Measurements from ENCODE around the gene TLR8.

GRCh38 chrX:12954981-12955380 is 48.6 kb downstream of the TLR8 start:
- TF ChIP-seq CTCF (IDR thresholded peaks at IDR 0.05; ENCODE audit: insufficient read depth, low read depth, low read length) (no peak), EZH2 (IDR thresholded peaks at IDR 0.05; ENCODE audit: insufficient read depth, low read length) (no peak)

Measured in astrocyte (in vitro differentiated cells and primary cell).